Gastroesophageal sphincter (tissue), 3 donors: ENCODE data around the gene CENPQ.

Source experiments
- POLR2A ChIP-seq, 2 donors: fragments of 450-650 bp; IDR thresholded peaks; one replicate each; pipeline ENCODE4 v1.6.1; 2017; ENCODE audit warnings: antibody characterized with exemption in 2 of 2, mild to moderate bottlenecking in 2 of 2, moderate library complexity in 1 of 2
- POLR2AphosphoS5 ChIP-seq: sonication (generic); formaldehyde crosslinking; IDR thresholded peaks from one replicate; pipeline ENCODE4 v1.6.1; 2017; ENCODE audit warnings: antibody characterized with exemption
- TF ChIP-seq, protein P1 (sequence below), 4 experiments: fragments of 200-600 bp in 2 of 4; fragments of 450-650 bp in 2 of 4; sonication (generic) in 1 of 4; IDR thresholded peaks; one replicate each; pipeline ENCODE4 v1.5.1; 2017 to 2019; ENCODE audit warnings: antibody characterized with exemption in 4 of 4, mild to moderate bottlenecking in 2 of 4, moderate library complexity in 2 of 4

- TF ChIP-seq, protein P1, sequence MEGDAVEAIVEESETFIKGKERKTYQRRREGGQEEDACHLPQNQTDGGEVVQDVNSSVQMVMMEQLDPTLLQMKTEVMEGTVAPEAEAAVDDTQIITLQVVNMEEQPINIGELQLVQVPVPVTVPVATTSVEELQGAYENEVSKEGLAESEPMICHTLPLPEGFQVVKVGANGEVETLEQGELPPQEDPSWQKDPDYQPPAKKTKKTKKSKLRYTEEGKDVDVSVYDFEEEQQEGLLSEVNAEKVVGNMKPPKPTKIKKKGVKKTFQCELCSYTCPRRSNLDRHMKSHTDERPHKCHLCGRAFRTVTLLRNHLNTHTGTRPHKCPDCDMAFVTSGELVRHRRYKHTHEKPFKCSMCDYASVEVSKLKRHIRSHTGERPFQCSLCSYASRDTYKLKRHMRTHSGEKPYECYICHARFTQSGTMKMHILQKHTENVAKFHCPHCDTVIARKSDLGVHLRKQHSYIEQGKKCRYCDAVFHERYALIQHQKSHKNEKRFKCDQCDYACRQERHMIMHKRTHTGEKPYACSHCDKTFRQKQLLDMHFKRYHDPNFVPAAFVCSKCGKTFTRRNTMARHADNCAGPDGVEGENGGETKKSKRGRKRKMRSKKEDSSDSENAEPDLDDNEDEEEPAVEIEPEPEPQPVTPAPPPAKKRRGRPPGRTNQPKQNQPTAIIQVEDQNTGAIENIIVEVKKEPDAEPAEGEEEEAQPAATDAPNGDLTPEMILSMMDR (IDR thresholded peaks at IDR 0.05) = no peak
- TF ChIP-seq POLR2A (IDR thresholded peaks at IDR 0.05) (no peak), POLR2AphosphoS5 (no peak)
Measured at GRCh38 chr6:49454787-49455709, 8.1 kb upstream of the CENPQ start.
